GM23338 (cell line): ENCODE data around the gene RCBTB2. TPM values are rescaled to one million over a fixed set of nuclear protein-coding genes. Genes with fewer than 3 reads are reported as not detected.

Experiments
- STAT1 ChIP-seq: IDR thresholded peaks from one replicate; pipeline ENCODE4 v1.6.1; 2016; ENCODE audit warnings: antibody characterized with exemption; ENCODE audit not compliant: unreplicated experiment
- ZNF331 ChIP-seq: fragments of 250-450 bp; sonication (Bioruptor Pico); IDR thresholded peaks from 2 replicates; pipeline ENCODE4 v1.5.0; 2020; ENCODE audit warnings: low read depth, mild to moderate bottlenecking, moderate library complexity
- polyA plus RNA-seq: library from polyadenylated mRNA; unstranded; fragments of >200 nt; fragmentation: Nextera tagmentation; extraction: Ambion mirVana; gene quantifications from 2 replicates; pipeline ENCODE4 v1.2.1, GENCODE V29; 2016
- total RNA-seq: library from RNA; depleted of rRNA; stranded (reverse); fragments of >200 nt; shearing (Covaris generic); gene quantifications from 2 replicates; pipeline ENCODE4 v1.2.3, GENCODE V29; 2014
- TF ChIP-seq, protein P1 (sequence below): fragments of 250-450 bp; sonication (Bioruptor Pico); IDR thresholded peaks from 2 replicates; pipeline ENCODE4 v1.5.0; 2020; ENCODE audit warnings: mild to moderate bottlenecking, moderate library complexity
- TF ChIP-seq, protein P2 (sequence below): IDR thresholded peaks from one replicate; pipeline ENCODE4 v1.6.1; 2018; ENCODE audit warnings: antibody characterized with exemption; ENCODE audit not compliant: unreplicated experiment

Gene RCBTB2
- total and polyA plus RNA-seq, 2 experiments from 2014 or later = 8.1 to 20.8 TPM

DNA sequence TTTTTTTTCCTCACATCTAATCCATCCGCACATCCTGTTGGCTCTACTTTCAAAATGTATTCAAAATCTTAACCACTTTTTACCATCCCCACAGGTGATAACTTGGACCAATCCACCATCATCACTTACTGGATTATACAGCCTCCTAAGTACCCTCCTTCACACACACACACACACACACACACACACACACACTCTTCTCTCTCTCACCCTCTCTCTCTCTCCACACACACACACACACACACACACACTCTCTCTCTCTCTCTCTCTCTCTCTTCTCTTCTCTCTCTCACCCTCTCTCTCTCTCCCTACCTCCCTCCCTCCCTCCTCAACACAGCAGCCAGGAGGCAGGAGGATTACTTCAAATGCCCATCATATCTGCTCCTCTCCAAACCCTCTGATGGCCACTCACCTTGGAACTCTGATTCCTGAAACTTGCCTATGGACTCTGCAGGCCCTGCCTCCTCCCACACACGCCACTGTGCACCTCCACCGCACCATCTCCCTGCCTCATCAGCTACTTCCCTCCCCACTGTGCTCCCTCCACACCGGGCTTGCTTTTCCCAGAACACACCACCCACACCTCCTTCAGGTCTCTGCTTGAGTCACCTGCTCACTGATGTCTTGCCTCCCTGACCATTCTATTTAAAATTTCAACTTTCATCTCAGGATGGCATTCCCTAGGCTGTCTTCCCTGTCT lies 39.7 kb downstream of the RCBTB2 start (continued):
- TF ChIP-seq, protein P1, sequence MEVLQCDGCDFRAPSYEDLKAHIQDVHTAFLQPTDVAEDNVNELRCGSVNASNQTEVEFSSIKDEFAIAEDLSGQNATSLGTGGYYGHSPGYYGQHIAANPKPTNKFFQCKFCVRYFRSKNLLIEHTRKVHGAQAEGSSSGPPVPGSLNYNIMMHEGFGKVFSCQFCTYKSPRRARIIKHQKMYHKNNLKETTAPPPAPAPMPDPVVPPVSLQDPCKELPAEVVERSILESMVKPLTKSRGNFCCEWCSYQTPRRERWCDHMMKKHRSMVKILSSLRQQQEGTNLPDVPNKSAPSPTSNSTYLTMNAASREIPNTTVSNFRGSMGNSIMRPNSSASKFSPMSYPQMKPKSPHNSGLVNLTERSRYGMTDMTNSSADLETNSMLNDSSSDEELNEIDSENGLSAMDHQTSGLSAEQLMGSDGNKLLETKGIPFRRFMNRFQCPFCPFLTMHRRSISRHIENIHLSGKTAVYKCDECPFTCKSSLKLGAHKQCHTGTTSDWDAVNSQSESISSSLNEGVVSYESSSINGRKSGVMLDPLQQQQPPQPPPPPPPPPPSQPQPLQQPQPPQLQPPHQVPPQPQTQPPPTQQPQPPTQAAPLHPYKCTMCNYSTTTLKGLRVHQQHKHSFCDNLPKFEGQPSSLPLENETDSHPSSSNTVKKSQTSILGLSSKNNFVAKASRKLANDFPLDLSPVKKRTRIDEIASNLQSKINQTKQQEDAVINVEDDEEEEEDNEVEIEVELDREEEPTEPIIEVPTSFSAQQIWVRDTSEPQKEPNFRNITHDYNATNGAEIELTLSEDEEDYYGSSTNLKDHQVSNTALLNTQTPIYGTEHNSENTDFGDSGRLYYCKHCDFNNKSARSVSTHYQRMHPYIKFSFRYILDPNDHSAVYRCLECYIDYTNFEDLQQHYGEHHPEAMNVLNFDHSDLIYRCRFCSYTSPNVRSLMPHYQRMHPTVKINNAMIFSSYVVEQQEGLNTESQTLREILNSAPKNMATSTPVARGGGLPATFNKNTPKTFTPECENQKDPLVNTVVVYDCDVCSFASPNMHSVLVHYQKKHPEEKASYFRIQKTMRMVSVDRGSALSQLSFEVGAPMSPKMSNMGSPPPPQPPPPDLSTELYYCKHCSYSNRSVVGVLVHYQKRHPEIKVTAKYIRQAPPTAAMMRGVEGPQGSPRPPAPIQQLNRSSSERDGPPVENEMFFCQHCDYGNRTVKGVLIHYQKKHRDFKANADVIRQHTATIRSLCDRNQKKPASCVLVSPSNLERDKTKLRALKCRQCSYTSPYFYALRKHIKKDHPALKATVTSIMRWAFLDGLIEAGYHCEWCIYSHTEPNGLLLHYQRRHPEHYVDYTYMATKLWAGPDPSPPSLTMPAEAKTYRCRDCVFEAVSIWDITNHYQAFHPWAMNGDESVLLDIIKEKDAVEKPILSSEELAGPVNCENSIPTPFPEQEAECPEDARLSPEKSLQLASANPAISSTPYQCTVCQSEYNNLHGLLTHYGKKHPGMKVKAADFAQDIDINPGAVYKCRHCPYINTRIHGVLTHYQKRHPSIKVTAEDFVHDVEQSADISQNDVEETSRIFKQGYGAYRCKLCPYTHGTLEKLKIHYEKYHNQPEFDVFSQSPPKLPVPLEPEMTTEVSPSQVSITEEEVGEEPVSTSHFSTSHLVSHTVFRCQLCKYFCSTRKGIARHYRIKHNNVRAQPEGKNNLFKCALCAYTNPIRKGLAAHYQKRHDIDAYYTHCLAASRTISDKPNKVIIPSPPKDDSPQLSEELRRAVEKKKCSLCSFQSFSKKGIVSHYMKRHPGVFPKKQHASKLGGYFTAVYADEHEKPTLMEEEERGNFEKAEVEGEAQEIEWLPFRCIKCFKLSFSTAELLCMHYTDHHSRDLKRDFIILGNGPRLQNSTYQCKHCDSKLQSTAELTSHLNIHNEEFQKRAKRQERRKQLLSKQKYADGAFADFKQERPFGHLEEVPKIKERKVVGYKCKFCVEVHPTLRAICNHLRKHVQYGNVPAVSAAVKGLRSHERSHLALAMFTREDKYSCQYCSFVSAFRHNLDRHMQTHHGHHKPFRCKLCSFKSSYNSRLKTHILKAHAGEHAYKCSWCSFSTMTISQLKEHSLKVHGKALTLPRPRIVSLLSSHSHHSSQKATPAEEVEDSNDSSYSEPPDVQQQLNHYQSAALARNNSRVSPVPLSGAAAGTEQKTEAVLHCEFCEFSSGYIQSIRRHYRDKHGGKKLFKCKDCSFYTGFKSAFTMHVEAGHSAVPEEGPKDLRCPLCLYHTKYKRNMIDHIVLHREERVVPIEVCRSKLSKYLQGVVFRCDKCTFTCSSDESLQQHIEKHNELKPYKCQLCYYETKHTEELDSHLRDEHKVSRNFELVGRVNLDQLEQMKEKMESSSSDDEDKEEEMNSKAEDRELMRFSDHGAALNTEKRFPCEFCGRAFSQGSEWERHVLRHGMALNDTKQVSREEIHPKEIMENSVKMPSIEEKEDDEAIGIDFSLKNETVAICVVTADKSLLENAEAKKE (CRISPR knock-in tag) = no peak
- TF ChIP-seq, protein P2, sequence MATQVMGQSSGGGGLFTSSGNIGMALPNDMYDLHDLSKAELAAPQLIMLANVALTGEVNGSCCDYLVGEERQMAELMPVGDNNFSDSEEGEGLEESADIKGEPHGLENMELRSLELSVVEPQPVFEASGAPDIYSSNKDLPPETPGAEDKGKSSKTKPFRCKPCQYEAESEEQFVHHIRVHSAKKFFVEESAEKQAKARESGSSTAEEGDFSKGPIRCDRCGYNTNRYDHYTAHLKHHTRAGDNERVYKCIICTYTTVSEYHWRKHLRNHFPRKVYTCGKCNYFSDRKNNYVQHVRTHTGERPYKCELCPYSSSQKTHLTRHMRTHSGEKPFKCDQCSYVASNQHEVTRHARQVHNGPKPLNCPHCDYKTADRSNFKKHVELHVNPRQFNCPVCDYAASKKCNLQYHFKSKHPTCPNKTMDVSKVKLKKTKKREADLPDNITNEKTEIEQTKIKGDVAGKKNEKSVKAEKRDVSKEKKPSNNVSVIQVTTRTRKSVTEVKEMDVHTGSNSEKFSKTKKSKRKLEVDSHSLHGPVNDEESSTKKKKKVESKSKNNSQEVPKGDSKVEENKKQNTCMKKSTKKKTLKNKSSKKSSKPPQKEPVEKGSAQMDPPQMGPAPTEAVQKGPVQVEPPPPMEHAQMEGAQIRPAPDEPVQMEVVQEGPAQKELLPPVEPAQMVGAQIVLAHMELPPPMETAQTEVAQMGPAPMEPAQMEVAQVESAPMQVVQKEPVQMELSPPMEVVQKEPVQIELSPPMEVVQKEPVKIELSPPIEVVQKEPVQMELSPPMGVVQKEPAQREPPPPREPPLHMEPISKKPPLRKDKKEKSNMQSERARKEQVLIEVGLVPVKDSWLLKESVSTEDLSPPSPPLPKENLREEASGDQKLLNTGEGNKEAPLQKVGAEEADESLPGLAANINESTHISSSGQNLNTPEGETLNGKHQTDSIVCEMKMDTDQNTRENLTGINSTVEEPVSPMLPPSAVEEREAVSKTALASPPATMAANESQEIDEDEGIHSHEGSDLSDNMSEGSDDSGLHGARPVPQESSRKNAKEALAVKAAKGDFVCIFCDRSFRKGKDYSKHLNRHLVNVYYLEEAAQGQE = no peak
- no peak for TF ChIP-seq ZNF331 (CRISPR knock-in tag)
- no peak for TF ChIP-seq STAT1
